GM12872 (cell line): ENCODE results near the gene TBC1D2B.

ENCODE experiments used
- TF ChIP-seq, protein P1 (sequence below): IDR thresholded peaks from 3 replicates; pipeline ENCODE4 v1.5.1; 2011; ENCODE audit warnings: low read depth, mild to moderate bottlenecking, low read length, moderate library complexity; ENCODE audit not compliant: insufficient read depth

TBC1D2B gene

DNA sequence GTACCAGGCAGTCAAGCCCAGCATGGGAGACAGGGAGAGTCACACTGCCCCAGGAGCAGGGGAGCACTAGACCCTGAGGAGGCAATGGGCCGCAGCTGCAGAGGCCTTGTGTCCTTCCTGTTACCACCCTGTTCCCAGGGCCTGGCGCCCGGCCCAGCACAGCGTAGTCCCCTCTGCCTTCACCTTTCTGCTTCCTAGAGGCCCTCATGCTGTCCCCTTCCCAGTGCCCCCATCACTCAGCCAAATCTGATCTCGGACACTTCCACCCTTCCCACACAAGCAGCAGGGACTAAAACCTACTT lies 6.9 kb upstream of the TBC1D2B start:
- TF ChIP-seq, protein P1, sequence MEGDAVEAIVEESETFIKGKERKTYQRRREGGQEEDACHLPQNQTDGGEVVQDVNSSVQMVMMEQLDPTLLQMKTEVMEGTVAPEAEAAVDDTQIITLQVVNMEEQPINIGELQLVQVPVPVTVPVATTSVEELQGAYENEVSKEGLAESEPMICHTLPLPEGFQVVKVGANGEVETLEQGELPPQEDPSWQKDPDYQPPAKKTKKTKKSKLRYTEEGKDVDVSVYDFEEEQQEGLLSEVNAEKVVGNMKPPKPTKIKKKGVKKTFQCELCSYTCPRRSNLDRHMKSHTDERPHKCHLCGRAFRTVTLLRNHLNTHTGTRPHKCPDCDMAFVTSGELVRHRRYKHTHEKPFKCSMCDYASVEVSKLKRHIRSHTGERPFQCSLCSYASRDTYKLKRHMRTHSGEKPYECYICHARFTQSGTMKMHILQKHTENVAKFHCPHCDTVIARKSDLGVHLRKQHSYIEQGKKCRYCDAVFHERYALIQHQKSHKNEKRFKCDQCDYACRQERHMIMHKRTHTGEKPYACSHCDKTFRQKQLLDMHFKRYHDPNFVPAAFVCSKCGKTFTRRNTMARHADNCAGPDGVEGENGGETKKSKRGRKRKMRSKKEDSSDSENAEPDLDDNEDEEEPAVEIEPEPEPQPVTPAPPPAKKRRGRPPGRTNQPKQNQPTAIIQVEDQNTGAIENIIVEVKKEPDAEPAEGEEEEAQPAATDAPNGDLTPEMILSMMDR, result no peak

DNA sequence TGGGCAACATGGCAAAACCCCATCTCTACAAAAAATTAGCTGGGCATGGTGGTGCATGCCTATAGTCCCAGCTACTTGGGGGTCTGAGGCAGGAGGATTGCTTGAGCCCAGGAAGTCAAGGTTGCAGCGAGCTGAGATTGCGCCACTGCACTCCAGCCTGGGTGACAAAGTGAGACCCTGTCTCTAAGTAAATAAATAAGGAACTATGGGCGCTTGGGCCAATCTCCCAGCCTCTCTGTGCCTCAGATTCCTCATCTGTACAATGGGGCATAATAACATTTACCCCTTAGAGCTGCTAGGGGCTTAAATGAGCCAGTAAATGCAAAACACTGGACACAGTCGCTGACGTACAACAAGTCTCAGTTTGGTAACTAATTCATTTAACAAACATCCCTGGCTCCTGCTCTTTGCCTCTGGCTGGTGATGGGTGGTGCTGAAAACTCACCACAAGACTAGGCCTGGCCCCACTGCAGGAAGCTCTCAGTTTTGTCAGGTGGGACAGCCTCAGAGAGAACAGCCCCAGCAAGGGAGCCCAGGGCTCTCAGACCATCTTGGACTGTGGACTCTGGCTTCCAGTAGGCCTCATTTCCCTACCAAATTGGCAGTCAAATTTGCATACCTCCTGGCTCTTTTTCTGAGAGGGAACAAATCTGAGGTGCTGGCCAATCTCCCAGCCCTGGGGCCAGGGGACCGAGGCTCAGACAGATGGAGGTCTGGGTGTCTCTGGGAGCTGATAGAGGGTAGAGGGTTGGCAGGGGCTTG lies 6.4 kb upstream of the TBC1D2B start:
- TF ChIP-seq, protein P1, result no peak

DNA sequence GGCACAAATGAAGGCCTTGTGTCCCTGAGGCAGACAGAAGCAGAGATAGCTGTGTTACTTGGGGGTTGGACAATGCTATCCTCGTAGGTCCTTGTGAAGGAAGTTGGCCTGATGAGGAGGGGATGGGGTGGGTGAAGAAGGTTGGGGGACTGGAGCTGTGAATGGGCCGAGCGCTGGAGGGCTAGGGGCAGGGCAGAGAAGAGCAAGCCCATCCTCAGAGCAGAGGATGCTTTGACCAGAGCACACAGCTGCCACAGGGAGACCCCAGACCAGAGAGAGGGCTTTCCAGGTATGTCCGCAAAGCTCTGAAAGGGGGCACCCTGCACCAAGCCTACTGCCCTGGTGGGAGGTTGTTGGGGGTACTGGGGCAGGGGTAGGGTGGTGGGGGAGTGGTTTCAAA lies 5.7 kb upstream of the TBC1D2B start:
- TF ChIP-seq, protein P1, result no peak

DNA sequence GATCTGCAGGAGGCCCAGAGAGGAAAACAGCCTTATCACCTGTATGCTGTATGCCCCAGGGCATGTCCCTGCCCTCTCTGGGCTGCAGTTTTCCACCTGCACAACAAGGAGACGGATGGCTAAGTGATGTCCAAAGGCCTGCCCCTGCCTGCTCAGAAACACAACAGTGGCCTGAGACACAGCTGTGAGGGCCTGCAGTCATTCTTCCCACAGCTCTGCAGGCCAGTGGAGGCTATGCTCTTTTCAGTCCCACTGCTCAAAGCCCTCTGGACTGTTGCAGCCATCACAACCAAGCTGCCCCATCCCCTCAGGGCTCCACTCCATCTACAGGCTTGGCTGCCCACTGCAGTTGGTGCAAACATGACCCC lies 5.2 kb upstream of the TBC1D2B start:
- TF ChIP-seq, protein P1, result no peak

DNA sequence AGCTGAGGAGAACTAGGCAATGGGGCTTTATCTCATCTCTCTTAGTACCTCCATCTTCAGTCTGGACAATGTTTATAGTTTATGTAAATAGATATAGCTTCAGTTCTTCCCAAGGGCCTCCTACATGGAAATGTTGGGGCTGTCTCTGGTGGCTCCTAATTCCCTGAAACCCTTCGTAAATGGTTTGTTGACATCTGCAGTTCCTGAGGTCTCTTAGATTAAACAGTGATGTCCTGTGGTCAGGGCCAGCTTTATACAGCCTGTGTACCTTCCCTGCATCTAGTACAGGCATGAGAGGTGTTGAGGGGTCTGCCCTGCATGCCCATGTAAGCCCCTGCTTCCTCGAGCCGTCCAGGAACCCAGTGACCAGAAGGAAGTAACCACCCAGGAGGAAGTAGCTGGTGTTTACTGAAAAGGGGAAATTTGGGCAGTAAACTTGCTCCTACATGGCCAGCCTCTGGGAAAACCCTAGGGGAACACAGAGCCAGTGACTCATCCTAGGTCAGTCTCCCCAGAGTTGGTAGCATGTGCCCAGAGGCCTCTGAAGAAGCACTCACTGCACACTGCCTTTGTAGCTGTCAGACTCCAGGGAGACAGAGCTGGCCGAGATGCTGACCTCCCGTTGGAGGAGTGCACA lies 4.7 kb upstream of the TBC1D2B start:
- TF ChIP-seq, protein P1, result no peak

DNA sequence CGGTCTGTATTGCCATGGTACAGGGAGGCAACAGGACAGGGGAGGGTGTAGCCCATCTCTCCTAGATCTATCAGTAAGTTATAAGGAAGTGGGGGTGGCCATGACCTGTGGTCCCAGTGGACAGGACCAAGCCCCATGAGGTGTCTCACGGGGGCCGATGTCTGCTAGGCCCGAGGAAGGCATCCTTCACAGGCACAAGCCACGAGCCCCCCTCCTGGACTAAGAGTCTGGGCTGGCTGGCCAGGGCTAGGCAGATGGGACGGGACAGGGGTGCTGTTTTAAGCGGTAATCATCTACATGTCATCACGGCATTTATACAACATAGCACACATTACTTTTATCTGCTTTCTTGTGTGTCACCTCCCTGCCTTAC lies 2.6 kb upstream of the TBC1D2B start:
- TF ChIP-seq, protein P1, result no peak

DNA sequence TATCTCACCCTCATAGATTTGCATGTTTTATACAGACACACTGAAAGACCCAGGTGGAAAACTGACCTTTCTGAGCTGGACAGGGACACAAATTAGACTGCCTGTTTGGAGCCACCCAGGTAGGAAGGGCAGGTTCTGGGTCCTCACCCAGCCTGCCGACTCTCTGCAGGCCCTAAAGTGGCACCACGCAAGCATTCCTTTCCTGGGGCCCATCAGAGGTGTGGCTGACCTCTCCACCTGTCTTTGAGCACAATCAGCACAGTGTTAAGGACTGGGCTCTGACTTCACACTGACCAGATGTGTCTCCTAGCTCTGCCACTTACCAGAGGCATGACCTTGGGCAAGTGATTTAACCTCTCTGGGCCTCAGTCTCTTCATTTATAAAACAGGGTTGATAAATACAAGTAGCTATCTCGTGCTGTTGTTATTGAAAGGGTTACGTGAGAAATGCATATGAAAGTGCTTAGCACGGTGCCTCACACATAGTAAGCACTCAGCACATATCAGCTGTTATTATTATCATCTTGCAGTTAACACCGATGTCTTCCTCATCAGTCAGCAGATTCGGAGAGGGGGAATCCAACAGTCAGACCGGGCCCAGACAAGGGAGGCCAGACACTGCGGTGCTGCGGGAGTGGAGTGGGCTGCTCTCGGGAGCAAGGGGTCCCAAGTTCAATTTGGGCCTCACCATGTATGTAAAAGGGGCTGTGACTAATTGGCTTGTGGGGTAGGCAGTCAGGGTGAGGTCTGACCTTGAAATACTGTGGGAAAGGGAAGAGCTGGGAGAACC lies 2.0 kb upstream of the TBC1D2B start:
- TF ChIP-seq, protein P1, result no peak
